ENCODE results near the gene NBAS. TPM values are rescaled to one million over a fixed set of nuclear protein-coding genes. Genes with fewer than 3 reads are reported as not detected.
"Not testable (repeated sequence)": the region's sequence is repeated elsewhere in the genome, so short reads cannot be mapped to it uniquely, and the experiment has no call there.

NBAS gene
- polyA plus RNA-seq, 1 of the 3 experiments (the other 2 are of a cell fraction): 12.0 TPM

DNA sequence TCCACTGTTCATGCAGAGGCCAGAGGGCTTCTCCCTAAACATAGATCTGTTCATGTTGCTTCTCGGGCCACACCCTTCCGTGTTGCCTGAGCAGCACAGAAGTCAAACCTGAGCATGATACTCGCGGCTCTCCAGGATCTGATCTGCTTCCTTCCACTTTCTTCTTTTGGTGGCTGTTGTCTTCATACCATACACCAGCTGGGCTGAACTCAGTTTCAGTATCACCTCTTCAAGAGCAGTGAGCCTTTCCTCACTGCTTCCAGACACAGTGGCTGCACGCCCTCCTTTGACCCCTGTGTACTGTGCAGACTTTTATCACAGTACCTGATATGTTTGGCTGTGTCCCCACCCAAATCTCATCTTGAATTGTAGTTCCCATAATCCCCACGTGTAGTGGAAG is 348.9 kb downstream of the NBAS start:
- Histone ChIP-seq H3K4me2 (no peak overlapping the region), H3K9me3 (no peaks in the 10 kb centered on the region), H3K9ac (no peak overlapping the region), H3F3A (replicated peaks; ENCODE audit: insufficient read depth) (no peaks in the 10 kb centered on the region), H3K4me3 (ENCODE audit: low read depth in 2 of 2, low read length in 1 of 2) (no peak overlapping the region), H2AFZ (ENCODE audit: low read depth) (no peak overlapping the region), H4K20me1 (ENCODE audit: insufficient read depth) (no peaks in the 10 kb centered on the region), H3K4me1 (ENCODE audit: control insufficient read depth in 1 of 2, insufficient read depth in 2 of 2, low read depth in 1 of 2, low read length in 1 of 2) (peaks cover 0 to 4% of the 10 kb centered on the region in 2 experiments; a peak in 2 of 4 replicates), H3K9me2 (no peaks in the 10 kb centered on the region), H3K79me2 (ENCODE audit: insufficient read depth) (no peaks in the 10 kb centered on the region), H3K36me3 (replicated peaks in 1 of 2; ENCODE audit: control insufficient read depth in 1 of 2, insufficient read depth in 2 of 2, low read length in 1 of 2) (peaks cover 2 to 6% of the 10 kb centered on the region in 2 experiments), H3K27ac (ENCODE audit: low read depth in 2 of 2, low read length in 1 of 2) (no peak overlapping the region), H3K27me3 (ENCODE audit: insufficient read depth) (no peaks in the 10 kb centered on the region)
- no peak for TF ChIP-seq FOXJ3 (CRISPR knock-in tag; IDR thresholded peaks at IDR 0.05)
- TF ChIP-seq SIN3A (IDR thresholded peaks at IDR 0.05; ENCODE audit: borderline replicate concordance, low read depth, low read length): no peak
- TF ChIP-seq, protein P1, sequence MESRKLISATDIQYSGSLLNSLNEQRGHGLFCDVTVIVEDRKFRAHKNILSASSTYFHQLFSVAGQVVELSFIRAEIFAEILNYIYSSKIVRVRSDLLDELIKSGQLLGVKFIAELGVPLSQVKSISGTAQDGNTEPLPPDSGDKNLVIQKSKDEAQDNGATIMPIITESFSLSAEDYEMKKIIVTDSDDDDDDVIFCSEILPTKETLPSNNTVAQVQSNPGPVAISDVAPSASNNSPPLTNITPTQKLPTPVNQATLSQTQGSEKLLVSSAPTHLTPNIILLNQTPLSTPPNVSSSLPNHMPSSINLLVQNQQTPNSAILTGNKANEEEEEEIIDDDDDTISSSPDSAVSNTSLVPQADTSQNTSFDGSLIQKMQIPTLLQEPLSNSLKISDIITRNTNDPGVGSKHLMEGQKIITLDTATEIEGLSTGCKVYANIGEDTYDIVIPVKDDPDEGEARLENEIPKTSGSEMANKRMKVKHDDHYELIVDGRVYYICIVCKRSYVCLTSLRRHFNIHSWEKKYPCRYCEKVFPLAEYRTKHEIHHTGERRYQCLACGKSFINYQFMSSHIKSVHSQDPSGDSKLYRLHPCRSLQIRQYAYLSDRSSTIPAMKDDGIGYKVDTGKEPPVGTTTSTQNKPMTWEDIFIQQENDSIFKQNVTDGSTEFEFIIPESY (IDR thresholded peaks at IDR 0.05; ENCODE audit: borderline replicate concordance, low read depth): no peak
- TF ChIP-seq MEF2A (IDR thresholded peaks at IDR 0.05; ENCODE audit: borderline replicate concordance, low read depth): no peak
- TF ChIP-seq, protein P2, sequence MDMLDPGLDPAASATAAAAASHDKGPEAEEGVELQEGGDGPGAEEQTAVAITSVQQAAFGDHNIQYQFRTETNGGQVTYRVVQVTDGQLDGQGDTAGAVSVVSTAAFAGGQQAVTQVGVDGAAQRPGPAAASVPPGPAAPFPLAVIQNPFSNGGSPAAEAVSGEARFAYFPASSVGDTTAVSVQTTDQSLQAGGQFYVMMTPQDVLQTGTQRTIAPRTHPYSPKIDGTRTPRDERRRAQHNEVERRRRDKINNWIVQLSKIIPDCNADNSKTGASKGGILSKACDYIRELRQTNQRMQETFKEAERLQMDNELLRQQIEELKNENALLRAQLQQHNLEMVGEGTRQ (IDR thresholded peaks at IDR 0.05; ENCODE audit: borderline replicate concordance, low read depth, low read length): no peak
- TF ChIP-seq, protein P3, sequence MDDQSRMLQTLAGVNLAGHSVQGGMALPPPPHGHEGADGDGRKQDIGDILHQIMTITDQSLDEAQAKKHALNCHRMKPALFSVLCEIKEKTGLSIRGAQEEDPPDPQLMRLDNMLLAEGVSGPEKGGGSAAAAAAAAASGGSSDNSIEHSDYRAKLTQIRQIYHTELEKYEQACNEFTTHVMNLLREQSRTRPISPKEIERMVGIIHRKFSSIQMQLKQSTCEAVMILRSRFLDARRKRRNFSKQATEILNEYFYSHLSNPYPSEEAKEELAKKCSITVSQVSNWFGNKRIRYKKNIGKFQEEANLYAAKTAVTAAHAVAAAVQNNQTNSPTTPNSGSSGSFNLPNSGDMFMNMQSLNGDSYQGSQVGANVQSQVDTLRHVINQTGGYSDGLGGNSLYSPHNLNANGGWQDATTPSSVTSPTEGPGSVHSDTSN (IDR thresholded peaks at IDR 0.05): no peak
- no peak for TF ChIP-seq NFIC (IDR thresholded peaks at IDR 0.05; ENCODE audit: borderline replicate concordance)
- TF ChIP-seq GABPA (IDR thresholded peaks at IDR 0.05; ENCODE audit: low read depth): no peak
- TF ChIP-seq JUND (IDR thresholded peaks at IDR 0.05): no peak
- DNase-seq: no peak
- 90% methylated on average over 6 of the region's 6 CpGs for WGBS (ENCODE audit: low lambda C conversion rate)
- ChIA-PET POLR2A (no interaction called here), CTCF (no interaction called here)

DNA sequence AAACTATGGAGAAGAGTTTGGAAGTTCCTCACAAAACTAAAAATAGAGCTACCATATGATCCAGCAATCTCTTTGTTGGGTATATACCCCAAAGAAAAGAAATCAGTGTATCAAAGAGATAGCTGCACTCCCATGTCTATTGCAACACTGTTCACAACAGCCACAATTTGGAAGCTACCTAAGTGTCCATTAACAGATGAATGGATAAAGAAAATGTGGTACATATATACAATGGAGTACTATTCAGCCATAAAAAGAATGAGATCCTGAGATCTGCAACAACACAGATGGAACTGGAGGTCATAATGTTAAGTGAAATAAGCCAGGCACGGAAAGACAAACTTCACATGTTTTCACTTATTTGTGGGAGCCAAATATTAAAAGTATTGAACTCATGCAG is 350.6 kb downstream of the NBAS start:
- H3K4me3 ChIP-seq (ENCODE audit: low read depth in 2 of 2, low read length in 1 of 2); H3K36me3 ChIP-seq (replicated peaks in 1 of 2; ENCODE audit: control insufficient read depth in 1 of 2, insufficient read depth in 2 of 2, low read length in 1 of 2); POLR2A ChIA-PET; H3K9me2 ChIP-seq; H3K79me2 ChIP-seq (ENCODE audit: insufficient read depth); H4K20me1 ChIP-seq (ENCODE audit: insufficient read depth); H3K27me3 ChIP-seq (ENCODE audit: insufficient read depth); H3K4me1 ChIP-seq (ENCODE audit: control insufficient read depth in 1 of 2, insufficient read depth in 2 of 2, low read depth in 1 of 2, low read length in 1 of 2); H3K9me3 ChIP-seq; H2AFZ ChIP-seq (ENCODE audit: low read depth); H3F3A ChIP-seq (replicated peaks; ENCODE audit: insufficient read depth); H3K4me2 ChIP-seq; H3K27ac ChIP-seq (ENCODE audit: low read depth in 2 of 2, low read length in 1 of 2); DNase-seq; H3K9ac ChIP-seq: not testable (repeated sequence)
- CTCF ChIA-PET: interaction anchor here (1.0 to 1.1 kb wide), 3 partner anchors 8 to 367 kb away, joined by 3 to 6 read pairs (median 3); no protein-coding TSS in a partner anchor
- WGBS (ENCODE audit: low lambda C conversion rate): 94% methylated on average over 1 of the region's 1 CpG

All from SK-N-SH (cell line).